PC-9 (cell line): Measurements from ENCODE around the gene UBE2Q2.

Experiments used
- CTCF ChIP-seq: fragments of 200-600 bp; sonication (generic); conservative IDR thresholded peaks from 2 replicates; pipeline ENCODE4 v1.6.1; 2017; ENCODE audit warnings: mixed run types, antibody characterized with exemption, mild to moderate bottlenecking, moderate library complexity
- EZH2 ChIP-seq: fragments of 200-600 bp; sonication (generic); IDR thresholded peaks from 2 replicates; pipeline ENCODE4 v1.8.0; 2017; ENCODE audit warnings: antibody characterized with exemption, low read depth

GRCh38 chr15:75831806-75832102 lies 11.5 kb upstream of the UBE2Q2 start:
- TF ChIP-seq CTCF (no peak), EZH2 (no peak)
